Mesenchymal stem cell (in vitro differentiated cells and primary cell): ENCODE data around the gene B4GALT7.

Experiments
- DNase-seq: peaks from one replicate; pipeline ENCODE4 v3.0.0-alpha.2; 2013
- H2AFZ ChIP-seq: one replicate; pipeline ENCODE4 v1.6.1; 2013; ENCODE audit warnings: low read depth, mild to moderate bottlenecking, control low read depth, inconsistent platforms, low read length, moderate library complexity
- H2AK5ac ChIP-seq: 2 replicates; pipeline ENCODE4 v1.6.1; 2013; ENCODE audit warnings: low read length, moderate library complexity, mild to moderate bottlenecking, inconsistent platforms; ENCODE audit not compliant: severe bottlenecking
- H2BK120ac ChIP-seq: one replicate; pipeline ENCODE4 v1.6.1; 2013; ENCODE audit warnings: low read depth, mild to moderate bottlenecking, inconsistent platforms, low read length, moderate library complexity
- H2BK12ac ChIP-seq, 2 experiments: one replicate each; pipeline ENCODE4 v1.6.1; 2013; ENCODE audit warnings: inconsistent platforms in 2 of 2, low read length in 2 of 2, mild to moderate bottlenecking in 2 of 2, moderate library complexity in 2 of 2, control low read depth in 1 of 2
- H2BK15ac ChIP-seq: one replicate; pipeline ENCODE4 v1.6.1; 2013; ENCODE audit warnings: mild to moderate bottlenecking, low read depth, inconsistent platforms; ENCODE audit not compliant: poor library complexity, severe bottlenecking
- H2BK5ac ChIP-seq: 2 replicates; pipeline ENCODE4 v1.6.1; 2013; ENCODE audit warnings: low read depth, mild to moderate bottlenecking, low read length, control low read depth, inconsistent platforms; ENCODE audit not compliant: poor library complexity, severe bottlenecking
- H3K14ac ChIP-seq, 2 experiments: one replicate each; pipeline ENCODE4 v1.6.1; 2013; ENCODE audit warnings: inconsistent platforms in 2 of 2, low read length in 2 of 2, control low read depth in 1 of 2, mild to moderate bottlenecking in 1 of 2, moderate library complexity in 1 of 2
- H3K18ac ChIP-seq, 2 experiments: one replicate each; pipeline ENCODE4 v1.6.1; 2013; ENCODE audit warnings: inconsistent platforms in 2 of 2, low read length in 2 of 2, control low read depth in 1 of 2, low read depth in 1 of 2, mild to moderate bottlenecking in 1 of 2
- H3K23ac ChIP-seq, 2 experiments: one replicate each; pipeline ENCODE4 v1.6.1; 2013; ENCODE audit warnings: inconsistent platforms in 2 of 2, low read length in 2 of 2, mild to moderate bottlenecking in 2 of 2, moderate library complexity in 2 of 2, control low read depth in 1 of 2
- H3K27ac ChIP-seq: 2 replicates; pipeline ENCODE4 v1.5.1; 2013; ENCODE audit warnings: mild to moderate bottlenecking, moderate library complexity, low read length, control low read depth, inconsistent platforms; ENCODE audit not compliant: poor library complexity, severe bottlenecking
- H3K27me3 ChIP-seq, 2 experiments: 2 replicates each; pipeline versions ENCODE4 v1.6.1 to v1.7.0; 2013; ENCODE audit warnings: low read length in 2 of 2, mild to moderate bottlenecking in 2 of 2, moderate library complexity in 2 of 2, control low read depth in 1 of 2, inconsistent platforms in 1 of 2; ENCODE audit not compliant: control insufficient read depth in 1 of 2, insufficient read depth in 1 of 2
- H3K36me3 ChIP-seq, 2 experiments: 2 replicates each; pipeline versions ENCODE4 v1.6.1 to v1.7.0; 2013; ENCODE audit warnings: low read length in 2 of 2, control low read depth in 1 of 2, inconsistent platforms in 1 of 2, low read depth in 1 of 2, mild to moderate bottlenecking in 1 of 2; ENCODE audit not compliant: insufficient read depth in 2 of 2, control insufficient read depth in 1 of 2
- H3K4ac ChIP-seq, 2 experiments: one replicate each; pipeline ENCODE4 v1.6.1; 2013; ENCODE audit warnings: inconsistent platforms in 2 of 2, low read length in 2 of 2, mild to moderate bottlenecking in 2 of 2, moderate library complexity in 2 of 2, control low read depth in 1 of 2, low read depth in 1 of 2
- H3K4me1 ChIP-seq: 2 replicates; pipeline ENCODE4 v1.6.1; 2013; ENCODE audit warnings: low read depth, low read length, control low read depth; ENCODE audit not compliant: control insufficient read depth, insufficient read depth
- H3K4me2 ChIP-seq: 2 replicates; pipeline ENCODE4 v1.6.1; 2013; ENCODE audit warnings: low read length, mild to moderate bottlenecking, inconsistent platforms; ENCODE audit not compliant: poor library complexity, severe bottlenecking
- H3K4me3 ChIP-seq, 2 experiments: 2 replicates each; pipeline versions ENCODE4 v1.5.1 to v1.7.0; 2013; ENCODE audit warnings: low read length in 2 of 2, mild to moderate bottlenecking in 2 of 2, control low read depth in 1 of 2, low read depth in 1 of 2; ENCODE audit not compliant: insufficient read depth in 1 of 2
- H3K79me1 ChIP-seq: replicated peaks from 2 replicates; pipeline ENCODE4 v1.6.1; 2013; ENCODE audit warnings: mild to moderate bottlenecking, control low read depth, low read length, inconsistent platforms; ENCODE audit not compliant: poor library complexity, severe bottlenecking
- H3K9ac ChIP-seq: 2 replicates; pipeline ENCODE4 v1.7.0; 2013; ENCODE audit warnings: mild to moderate bottlenecking, low read length, moderate library complexity
- H3K9me3 ChIP-seq: 2 replicates; pipeline ENCODE4 v1.7.0; 2013; ENCODE audit warnings: mild to moderate bottlenecking, low read length; ENCODE audit not compliant: control insufficient read depth
- H4K8ac ChIP-seq: one replicate; pipeline ENCODE4 v1.6.1; 2013; ENCODE audit warnings: inconsistent platforms, mild to moderate bottlenecking, low read length, moderate library complexity
- H4K91ac ChIP-seq: one replicate; pipeline ENCODE4 v1.6.1; 2013; ENCODE audit warnings: mild to moderate bottlenecking, low read length, inconsistent platforms
- WGBS: methylation state at CpG from one replicate; pipeline ENCODE4 v1.1.7; 2013; ENCODE audit warnings: mixed read lengths; 5-methylcytosine and 5-hydroxymethylcytosine counted together

B4GALT7 gene

GRCh38 chr5:177610770-177611445, 11.0 kb downstream of the B4GALT7 start:
- Histone ChIP-seq H3K23ac (no peak overlapping the region), H4K8ac (no peak overlapping the region), H3K14ac (no peak overlapping the region), H3K36me3 (peaks cover 24 to 57% of the 10 kb centered on the region in 2 experiments), H3K9ac (no peak overlapping the region), H2BK5ac (no peak overlapping the region), H2BK12ac (no peak overlapping the region), H3K27me3 (no peaks in the 10 kb centered on the region), H4K91ac (no peak overlapping the region), H3K9me3 (no peaks in the 10 kb centered on the region), H3K4ac (no peak overlapping the region), H2AK5ac (no peak overlapping the region), H2AFZ (no peak overlapping the region), H2BK15ac (no peak overlapping the region), H3K4me3 (no peak overlapping the region), H3K4me1 (peaks cover 9% of the 10 kb centered on the region), H3K18ac (no peak overlapping the region), H3K79me1 (peaks cover 4% of the 10 kb centered on the region), H3K27ac (no peak overlapping the region), H3K4me2 (no peak overlapping the region), H2BK120ac (no peak overlapping the region)
- DNase-seq, result no peak
- WGBS, result 100% methylated on average over 2 of the region's 4 CpGs

- Histone ChIP-seq H3K18ac (no peak overlapping the region), H3K4me1 (peaks cover 9% of the 10 kb centered on the region), H2BK15ac (no peak overlapping the region), H3K9me3 (no peaks in the 10 kb centered on the region), H3K4me2 (no peak overlapping the region), H3K14ac (no peak overlapping the region), H3K36me3 (peaks cover 20 to 50% of the 10 kb centered on the region in 2 experiments), H3K4ac (no peak overlapping the region), H2BK5ac (no peak overlapping the region), H2AFZ (no peak overlapping the region), H3K27ac (no peak overlapping the region), H2BK12ac (no peak overlapping the region), H2BK120ac (no peak overlapping the region), H3K79me1 (peaks cover 4% of the 10 kb centered on the region), H3K4me3 (no peak overlapping the region), H3K27me3 (no peaks in the 10 kb centered on the region), H2AK5ac (no peak overlapping the region), H4K8ac (no peak overlapping the region), H4K91ac (no peak overlapping the region), H3K9ac (no peak overlapping the region), H3K23ac (no peak overlapping the region)
- WGBS, result 93% methylated on average over 14 of the region's 15 CpGs
- no peak for DNase-seq
These were observed 11.7 kb downstream of the B4GALT7 start for GRCh38 chr5:177611446-177612214.

- Histone ChIP-seq H4K91ac (no peak overlapping the region), H2BK120ac (no peak overlapping the region), H3K4ac (no peak overlapping the region), H3K79me1 (peaks cover 4% of the 10 kb centered on the region), H3K27me3 (no peaks in the 10 kb centered on the region), H2AFZ (no peak overlapping the region), H2AK5ac (no peak overlapping the region), H3K36me3 (peaks cover 20 to 46% of the 10 kb centered on the region in 2 experiments), H3K4me3 (no peak overlapping the region), H3K4me2 (no peak overlapping the region), H2BK15ac (no peak overlapping the region), H3K4me1 (peaks cover 6% of the 10 kb centered on the region), H3K9ac (no peak overlapping the region), H3K18ac (no peak overlapping the region), H3K9me3 (no peaks in the 10 kb centered on the region), H3K27ac (no peak overlapping the region), H4K8ac (no peak overlapping the region), H2BK5ac (no peak overlapping the region), H3K23ac (no peak overlapping the region), H3K14ac (no peak overlapping the region), H2BK12ac (no peak overlapping the region)
- 86% methylated on average over 6 of the region's 6 CpGs for WGBS
- no peak for DNase-seq
These were observed 12.3 kb downstream of the B4GALT7 start for GRCh38 chr5:177612215-177612673.

- Histone ChIP-seq H3K14ac (no peak overlapping the region), H4K91ac (no peak overlapping the region), H3K27ac (no peak overlapping the region), H2BK15ac (no peak overlapping the region), H2BK5ac (no peak overlapping the region), H3K4me1 (no peaks in the 10 kb centered on the region), H2BK120ac (no peak overlapping the region), H3K27me3 (no peaks in the 10 kb centered on the region), H3K23ac (no peak overlapping the region), H3K9ac (no peak overlapping the region), H3K79me1 (no peaks in the 10 kb centered on the region), H2AFZ (no peak overlapping the region), H3K4me3 (no peak overlapping the region), H3K36me3 (peaks cover 21 to 33% of the 10 kb centered on the region in 2 experiments), H4K8ac (no peak overlapping the region), H2AK5ac (no peak overlapping the region), H2BK12ac (no peak overlapping the region), H3K4ac (no peak overlapping the region), H3K4me2 (no peak overlapping the region), H3K9me3 (peaks cover 4% of the 10 kb centered on the region), H3K18ac (no peak overlapping the region)
- DNase-seq, result no peak
- 80% methylated on average over 1 of the region's 2 CpGs for WGBS
These were observed 20.6 kb downstream of the B4GALT7 start for GRCh38 chr5:177620560-177620959.
